Mesenchymal stem cell (in vitro differentiated cells and primary cell): ENCODE results near the gene ZDHHC24.

Source experiments
- DNase-seq: peaks from one replicate; pipeline ENCODE4 v3.0.0-alpha.2; 2013
- H2AFZ ChIP-seq: one replicate; pipeline ENCODE4 v1.6.1; 2013; ENCODE audit warnings: low read depth, mild to moderate bottlenecking, control low read depth, inconsistent platforms, low read length, moderate library complexity
- H2AK5ac ChIP-seq: 2 replicates; pipeline ENCODE4 v1.6.1; 2013; ENCODE audit warnings: low read length, moderate library complexity, mild to moderate bottlenecking, inconsistent platforms; ENCODE audit not compliant: severe bottlenecking
- H2BK120ac ChIP-seq: one replicate; pipeline ENCODE4 v1.6.1; 2013; ENCODE audit warnings: low read depth, mild to moderate bottlenecking, inconsistent platforms, low read length, moderate library complexity
- H2BK12ac ChIP-seq, 2 experiments: one replicate each; pipeline ENCODE4 v1.6.1; 2013; ENCODE audit warnings: inconsistent platforms in 2 of 2, low read length in 2 of 2, mild to moderate bottlenecking in 2 of 2, moderate library complexity in 2 of 2, control low read depth in 1 of 2
- H2BK15ac ChIP-seq: one replicate; pipeline ENCODE4 v1.6.1; 2013; ENCODE audit warnings: mild to moderate bottlenecking, low read depth, inconsistent platforms; ENCODE audit not compliant: poor library complexity, severe bottlenecking
- H2BK5ac ChIP-seq: 2 replicates; pipeline ENCODE4 v1.6.1; 2013; ENCODE audit warnings: low read depth, mild to moderate bottlenecking, low read length, control low read depth, inconsistent platforms; ENCODE audit not compliant: poor library complexity, severe bottlenecking
- H3K14ac ChIP-seq, 2 experiments: one replicate each; pipeline ENCODE4 v1.6.1; 2013; ENCODE audit warnings: inconsistent platforms in 2 of 2, low read length in 2 of 2, control low read depth in 1 of 2, mild to moderate bottlenecking in 1 of 2, moderate library complexity in 1 of 2
- H3K18ac ChIP-seq, 2 experiments: one replicate each; pipeline ENCODE4 v1.6.1; 2013; ENCODE audit warnings: inconsistent platforms in 2 of 2, low read length in 2 of 2, control low read depth in 1 of 2, low read depth in 1 of 2, mild to moderate bottlenecking in 1 of 2
- H3K23ac ChIP-seq, 2 experiments: one replicate each; pipeline ENCODE4 v1.6.1; 2013; ENCODE audit warnings: inconsistent platforms in 2 of 2, low read length in 2 of 2, mild to moderate bottlenecking in 2 of 2, moderate library complexity in 2 of 2, control low read depth in 1 of 2
- H3K27ac ChIP-seq: 2 replicates; pipeline ENCODE4 v1.5.1; 2013; ENCODE audit warnings: mild to moderate bottlenecking, moderate library complexity, low read length, control low read depth, inconsistent platforms; ENCODE audit not compliant: poor library complexity, severe bottlenecking
- H3K27me3 ChIP-seq, 2 experiments: 2 replicates each; pipeline versions ENCODE4 v1.6.1 to v1.7.0; 2013; ENCODE audit warnings: low read length in 2 of 2, mild to moderate bottlenecking in 2 of 2, moderate library complexity in 2 of 2, control low read depth in 1 of 2, inconsistent platforms in 1 of 2; ENCODE audit not compliant: control insufficient read depth in 1 of 2, insufficient read depth in 1 of 2
- H3K36me3 ChIP-seq, 2 experiments: 2 replicates each; pipeline versions ENCODE4 v1.6.1 to v1.7.0; 2013; ENCODE audit warnings: low read length in 2 of 2, control low read depth in 1 of 2, inconsistent platforms in 1 of 2, low read depth in 1 of 2, mild to moderate bottlenecking in 1 of 2; ENCODE audit not compliant: insufficient read depth in 2 of 2, control insufficient read depth in 1 of 2
- H3K4ac ChIP-seq, 2 experiments: one replicate each; pipeline ENCODE4 v1.6.1; 2013; ENCODE audit warnings: inconsistent platforms in 2 of 2, low read length in 2 of 2, mild to moderate bottlenecking in 2 of 2, moderate library complexity in 2 of 2, control low read depth in 1 of 2, low read depth in 1 of 2
- H3K4me1 ChIP-seq: 2 replicates; pipeline ENCODE4 v1.6.1; 2013; ENCODE audit warnings: low read depth, low read length, control low read depth; ENCODE audit not compliant: control insufficient read depth, insufficient read depth
- H3K4me2 ChIP-seq: 2 replicates; pipeline ENCODE4 v1.6.1; 2013; ENCODE audit warnings: low read length, mild to moderate bottlenecking, inconsistent platforms; ENCODE audit not compliant: poor library complexity, severe bottlenecking
- H3K4me3 ChIP-seq, 2 experiments: 2 replicates each; pipeline versions ENCODE4 v1.5.1 to v1.7.0; 2013; ENCODE audit warnings: low read length in 2 of 2, mild to moderate bottlenecking in 2 of 2, control low read depth in 1 of 2, low read depth in 1 of 2; ENCODE audit not compliant: insufficient read depth in 1 of 2
- H3K79me1 ChIP-seq: replicated peaks from 2 replicates; pipeline ENCODE4 v1.6.1; 2013; ENCODE audit warnings: mild to moderate bottlenecking, control low read depth, low read length, inconsistent platforms; ENCODE audit not compliant: poor library complexity, severe bottlenecking
- H3K9ac ChIP-seq: 2 replicates; pipeline ENCODE4 v1.7.0; 2013; ENCODE audit warnings: mild to moderate bottlenecking, low read length, moderate library complexity
- H3K9me3 ChIP-seq: 2 replicates; pipeline ENCODE4 v1.7.0; 2013; ENCODE audit warnings: mild to moderate bottlenecking, low read length; ENCODE audit not compliant: control insufficient read depth
- H4K8ac ChIP-seq: one replicate; pipeline ENCODE4 v1.6.1; 2013; ENCODE audit warnings: inconsistent platforms, mild to moderate bottlenecking, low read length, moderate library complexity
- H4K91ac ChIP-seq: one replicate; pipeline ENCODE4 v1.6.1; 2013; ENCODE audit warnings: mild to moderate bottlenecking, low read length, inconsistent platforms
- WGBS: methylation state at CpG from one replicate; pipeline ENCODE4 v1.1.7; 2013; ENCODE audit warnings: mixed read lengths; 5-methylcytosine and 5-hydroxymethylcytosine counted together

Gene ZDHHC24

DNA sequence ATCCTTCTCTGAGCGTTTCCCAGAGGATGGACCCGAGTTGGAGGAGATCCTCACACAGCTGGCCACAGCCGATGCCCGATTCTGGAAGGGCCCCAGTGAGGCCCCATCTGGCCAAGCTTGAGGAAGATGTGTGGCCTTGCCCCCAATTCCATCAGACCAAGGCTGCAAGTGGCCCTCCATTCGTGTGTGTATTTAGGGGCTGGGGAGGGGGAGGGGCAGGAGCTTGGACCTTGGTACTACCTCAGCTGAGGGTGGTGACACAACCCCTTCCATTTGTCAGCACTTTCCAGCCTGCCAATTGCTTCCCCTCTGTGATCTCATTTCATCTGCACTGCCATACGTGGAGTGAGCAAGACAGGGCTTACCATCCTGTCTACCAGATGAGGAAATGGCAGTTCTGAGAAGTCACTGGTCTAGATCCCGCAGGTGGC lies 36.7 kb downstream of the ZDHHC24 start:
- Histone ChIP-seq H3K4me2 (no peak overlapping the region), H3K4me1 (peaks cover 2% of the 10 kb centered on the region), H3K9me3 (no peaks in the 10 kb centered on the region), H3K9ac (no peak overlapping the region), H2BK15ac (no peak overlapping the region), H3K14ac (no peak overlapping the region), H2BK120ac (no peak overlapping the region), H3K23ac (no peak overlapping the region), H3K4me3 (no peak overlapping the region), H2AK5ac (no peak overlapping the region), H4K91ac (no peak overlapping the region), H2AFZ (no peak overlapping the region), H3K79me1 (peaks cover 15% of the 10 kb centered on the region), H2BK12ac (no peak overlapping the region), H3K27ac (no peak overlapping the region), H3K36me3 (peaks cover 38 to 42% of the 10 kb centered on the region in 2 experiments), H2BK5ac (no peak overlapping the region), H4K8ac (no peak overlapping the region), H3K27me3 (no peaks in the 10 kb centered on the region), H3K4ac (no peak overlapping the region), H3K18ac (no peak overlapping the region)
- no peak for DNase-seq
- WGBS: 86% methylated on average over 6 of the region's 7 CpGs

- H2BK12ac ChIP-seq: no peak overlapping the region
- H4K91ac ChIP-seq: no peak overlapping the region
- no peak overlapping the region for H2AFZ ChIP-seq
- WGBS: 97% methylated on average over 1 of the region's 1 CpG
- no peak overlapping the region for H4K8ac ChIP-seq
- no peak overlapping the region for H3K23ac ChIP-seq
- H3K27ac ChIP-seq: no peak overlapping the region
- H2AK5ac ChIP-seq: no peak overlapping the region
- H2BK120ac ChIP-seq: no peak overlapping the region
- H2BK5ac ChIP-seq: no peak overlapping the region
- DNase-seq: no peak
- no peak overlapping the region for H3K9ac ChIP-seq
- no peak overlapping the region for H3K4me2 ChIP-seq
- H3K4me3 ChIP-seq: no peak overlapping the region
- no peaks in the 10 kb centered on the region for H3K79me1 ChIP-seq
- H3K4ac ChIP-seq: no peak overlapping the region
- no peak overlapping the region for H2BK15ac ChIP-seq
- no peak overlapping the region for H3K14ac ChIP-seq
- no peaks in the 10 kb centered on the region for H3K4me1 ChIP-seq
- H3K9me3 ChIP-seq: no peaks in the 10 kb centered on the region
- H3K27me3 ChIP-seq: no peaks in the 10 kb centered on the region
- H3K36me3 ChIP-seq: peaks cover 32 to 40% of the 10 kb centered on the region in 2 experiments
- H3K18ac ChIP-seq: no peak overlapping the region
Measured at GRCh38 chr11:66505276-66505816, 40.5 kb downstream of the ZDHHC24 start.

GRCh38 chr11:66498506-66498905 lies 47.3 kb downstream of the ZDHHC24 start:
- no peak for DNase-seq
- Histone ChIP-seq H2BK15ac (no peak overlapping the region), H2BK120ac (no peak overlapping the region), H3K4me1 (no peaks in the 10 kb centered on the region), H3K36me3 (peaks cover 46 to 54% of the 10 kb centered on the region in 2 experiments), H2AFZ (no peak overlapping the region), H4K91ac (no peak overlapping the region), H3K79me1 (peaks cover 3% of the 10 kb centered on the region), H2AK5ac (no peak overlapping the region), H4K8ac (no peak overlapping the region), H3K4ac (no peak overlapping the region), H3K27ac (no peak overlapping the region), H3K9me3 (no peaks in the 10 kb centered on the region), H2BK12ac (no peak overlapping the region), H2BK5ac (no peak overlapping the region), H3K4me3 (no peak overlapping the region), H3K18ac (no peak overlapping the region), H3K14ac (no peak overlapping the region), H3K4me2 (no peak overlapping the region), H3K9ac (no peak overlapping the region), H3K23ac (no peak overlapping the region), H3K27me3 (no peaks in the 10 kb centered on the region)
- 97% methylated on average over 3 of the region's 5 CpGs for WGBS

- H2BK15ac ChIP-seq: no peak overlapping the region
- no peak overlapping the region for H3K4me2 ChIP-seq
- H2BK5ac ChIP-seq: no peak overlapping the region
- H3K4me1 ChIP-seq: peaks cover 6% of the 10 kb centered on the region
- no peak overlapping the region for H2BK120ac ChIP-seq
- no peak overlapping the region for H4K91ac ChIP-seq
- peaks cover 3% of the 10 kb centered on the region for H3K79me1 ChIP-seq
- H3K9ac ChIP-seq: no peak overlapping the region
- no peak overlapping the region for H2BK12ac ChIP-seq
- no peaks in the 10 kb centered on the region for H3K9me3 ChIP-seq
- no peaks in the 10 kb centered on the region for H3K27me3 ChIP-seq
- no peak overlapping the region for H2AFZ ChIP-seq
- H2AK5ac ChIP-seq: no peak overlapping the region
- WGBS: 99% methylated on average over 16 of the region's 16 CpGs
- no peak overlapping the region for H3K18ac ChIP-seq
- no peak overlapping the region for H3K4ac ChIP-seq
- no peak overlapping the region for H3K23ac ChIP-seq
- H4K8ac ChIP-seq: no peak overlapping the region
- no peak for DNase-seq
- H3K4me3 ChIP-seq: no peak overlapping the region
- H3K14ac ChIP-seq: no peak overlapping the region
- H3K27ac ChIP-seq: no peak overlapping the region
- H3K36me3 ChIP-seq: peaks cover 55 to 67% of the 10 kb centered on the region in 2 experiments
Measured at GRCh38 chr11:66497206-66497605, 48.6 kb downstream of the ZDHHC24 start.
